HUDEP-2 (cell line): Measurements from ENCODE around the gene RSAD2.

Source experiments
- DNase-seq, 76 experiments: peaks; one replicate each; lab custom pipeline; 2025; ENCODE audit not compliant: unreplicated experiment in 76 of 76; lab: John Stamatoyannopoulos, UW

RSAD2 gene

DNA sequence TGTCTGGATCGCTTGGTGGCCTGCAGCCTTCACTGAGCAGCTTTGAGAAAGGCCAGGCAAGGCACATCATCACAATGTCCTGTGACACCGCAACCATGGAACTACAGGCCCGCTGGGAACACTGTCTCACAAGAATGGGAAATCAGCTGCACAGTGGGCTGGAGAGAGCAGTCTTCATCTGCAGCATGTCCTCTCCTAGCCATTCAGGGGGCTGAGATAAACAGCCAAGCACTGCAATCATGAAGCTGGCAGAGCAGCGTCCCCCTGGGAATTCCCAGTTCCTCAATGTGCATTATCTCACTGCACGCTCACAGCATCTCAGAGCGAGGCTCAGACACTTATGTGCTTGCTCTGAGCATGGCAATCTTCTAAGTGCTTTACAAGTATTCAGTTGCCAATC, 13.8 kb upstream of the RSAD2 start:
- DNase-seq, result peak in 8 of 76 experiments; percentile 13 to 44 (median 26)

- DNase-seq, result no peak
These were observed 13.3 kb upstream of the RSAD2 start for GRCh38 chr2:6864231-6864754.

- DNase-seq, result peak in 65 of 76 experiments; percentile 13 to 76 (median 57)
These were observed 12.6 kb upstream of the RSAD2 start for GRCh38 chr2:6864923-6865345.

DNA sequence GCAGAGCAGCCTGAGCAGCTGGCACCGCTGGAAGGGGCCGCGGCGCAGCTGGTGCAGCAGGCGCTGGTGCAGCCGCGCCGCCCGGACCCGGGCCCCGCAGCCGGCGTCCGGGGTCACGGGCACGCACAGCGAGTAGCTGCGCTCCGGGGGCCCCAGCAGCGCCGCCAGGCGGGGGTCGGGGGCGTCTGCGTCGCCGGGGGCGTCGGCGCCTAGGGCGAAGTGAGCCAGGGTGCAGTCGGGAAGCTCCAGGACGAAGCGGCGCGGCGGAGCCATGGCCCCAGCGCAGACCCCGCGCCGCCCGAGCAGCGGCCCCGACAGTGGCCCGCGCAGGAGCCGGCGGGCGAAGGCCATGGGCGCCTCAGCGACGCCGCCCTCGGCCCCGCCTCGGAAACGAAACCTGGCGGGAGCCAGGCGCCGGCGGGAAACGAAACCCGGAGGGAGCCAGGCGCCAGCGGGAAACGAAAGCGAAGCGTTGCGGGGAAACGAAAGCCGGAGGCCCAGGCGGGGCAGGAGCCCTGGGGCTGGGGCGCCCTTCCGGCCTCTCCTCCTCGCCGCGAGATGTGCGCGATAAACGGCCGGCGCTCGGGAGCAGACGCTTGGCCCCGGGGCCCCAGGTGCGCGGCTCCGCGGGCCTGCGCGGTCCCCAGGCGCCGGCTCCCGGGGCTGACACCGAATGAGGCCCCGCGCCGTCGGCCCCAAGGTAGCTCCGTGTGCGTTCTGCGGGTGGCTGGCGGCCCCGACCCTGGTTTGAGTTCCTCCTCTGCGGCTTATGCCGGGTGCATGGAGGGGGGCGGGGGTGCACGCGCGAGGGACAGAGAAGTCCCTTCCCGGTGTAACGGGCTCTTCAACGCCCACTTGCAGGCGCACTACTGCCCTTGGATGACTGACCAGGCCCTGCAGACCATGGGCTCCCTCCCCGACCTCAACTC, 12.0 kb upstream of the RSAD2 start, which contains the start of gene CMPK2:
CMPK2 (minus strand) TSS at position 562 of the 929 bp plus-strand sequence; CDS start at position 351, 211 bp downstream.
- peak in 65 of 76 experiments; percentile 15 to 76 (median 59) for DNase-seq

- peak in 64 of 76 experiments; percentile 11 to 73 (median 44) for DNase-seq
These were observed 11.3 kb upstream of the RSAD2 start for GRCh38 chr2:6866275-6866671.

GRCh38 chr2:6866982-6867381, 10.6 kb upstream of the RSAD2 start:
- no peak for DNase-seq

GRCh38 chr2:6872394-6872793, 5.2 kb upstream of the RSAD2 start:
- peak in 2 of 76 experiments; percentile 16 to 26 for DNase-seq

DNA sequence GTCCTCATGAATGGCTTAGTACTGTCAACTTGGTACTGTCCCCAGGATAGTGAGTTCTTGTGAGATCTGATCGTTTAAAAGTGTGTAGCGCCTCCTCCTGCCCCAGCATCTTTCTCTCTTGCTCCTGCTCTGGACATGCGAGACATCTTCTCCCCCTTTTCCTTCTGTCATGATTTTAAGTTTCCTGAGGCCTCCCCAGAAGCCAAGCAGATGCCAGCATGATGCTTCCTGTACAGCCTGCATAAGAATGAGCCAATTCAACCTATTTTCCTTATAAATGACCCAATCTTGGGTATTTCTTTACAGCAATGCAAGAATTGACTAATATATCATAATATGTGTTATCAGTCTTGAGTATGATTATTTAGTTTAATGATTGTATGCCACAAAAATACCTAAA, 3.5 kb upstream of the RSAD2 start:
- no peak for DNase-seq

- no peak for DNase-seq
These were observed 1.3 kb upstream of the RSAD2 start for GRCh38 chr2:6876309-6876708.

- peak in 14 of 76 experiments; percentile 11 to 61 (median 30) for DNase-seq
These were observed 972 bp downstream of the RSAD2 start for GRCh38 chr2:6878549-6878948.

DNA sequence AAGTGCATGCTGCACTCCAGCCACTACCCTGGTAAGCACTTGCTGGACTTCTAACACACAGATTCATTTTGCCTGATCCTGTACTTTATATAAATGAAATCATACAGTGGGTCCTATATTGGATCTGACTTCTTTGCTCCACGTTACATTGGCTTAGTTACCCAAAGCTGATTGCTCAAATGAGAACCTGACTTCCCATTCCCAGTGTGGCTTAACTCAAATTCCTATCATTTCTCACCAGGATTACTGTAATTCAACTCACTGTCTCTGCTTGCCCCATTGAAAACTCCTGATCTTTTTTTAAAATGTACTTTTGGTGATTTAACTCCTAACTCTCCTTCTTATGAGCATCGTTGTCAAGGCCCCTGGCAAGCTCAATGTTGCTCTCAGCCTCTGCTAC, 1.4 kb downstream of the RSAD2 start:
- DNase-seq, result no peak

GRCh38 chr2:6880200-6880733, 2.7 kb downstream of the RSAD2 start:
- DNase-seq, result peak in 64 of 76 experiments; percentile 13 to 92 (median 66)

GRCh38 chr2:6881046-6881445, 3.5 kb downstream of the RSAD2 start:
- peak in 10 of 76 experiments; percentile 16 to 53 (median 26) for DNase-seq

- no peak for DNase-seq
These were observed 3.9 kb downstream of the RSAD2 start for GRCh38 chr2:6881516-6881915.

DNA sequence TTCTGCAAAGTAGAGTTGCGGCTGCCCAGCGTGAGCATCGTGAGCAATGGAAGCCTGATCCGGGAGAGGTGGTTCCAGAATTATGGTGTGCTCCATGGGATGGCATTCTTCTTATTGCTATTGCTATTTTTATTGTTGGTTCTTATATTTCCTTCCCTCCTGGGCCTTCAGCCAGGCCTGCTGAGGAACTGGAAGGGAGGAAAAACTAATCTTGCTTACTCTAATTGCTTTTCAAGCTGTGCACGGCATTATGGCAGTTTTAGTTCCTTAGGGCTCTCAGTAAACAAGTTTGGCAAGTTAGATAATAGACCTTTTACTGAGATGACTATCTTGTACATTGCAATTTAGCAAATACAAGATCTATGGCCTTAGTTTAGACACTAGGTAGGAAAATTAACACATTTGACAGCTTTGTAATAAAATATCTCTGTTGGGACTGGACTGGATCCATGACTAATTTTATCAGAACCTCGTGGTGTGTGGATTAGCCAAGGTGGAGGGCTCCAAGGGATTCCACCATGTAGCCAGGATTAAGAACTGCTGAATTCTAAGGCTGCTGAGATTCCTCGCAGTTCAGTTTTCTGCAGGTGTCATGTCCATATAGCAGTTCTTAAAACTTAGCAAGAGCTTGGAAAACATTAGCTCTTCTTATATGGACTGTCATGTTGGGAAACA, 6.0 kb downstream of the RSAD2 start:
- no peak for DNase-seq

GRCh38 chr2:6885551-6885950, 8.0 kb downstream of the RSAD2 start:
- peak in 8 of 76 experiments; percentile 10 to 70 (median 41) for DNase-seq

GRCh38 chr2:6885968-6886367, 8.4 kb downstream of the RSAD2 start:
- DNase-seq, result peak in 38 of 76 experiments; percentile 8 to 78 (median 46)

GRCh38 chr2:6887751-6888192, 10.2 kb downstream of the RSAD2 start:
- peak in 70 of 76 experiments; percentile 10 to 89 (median 58) for DNase-seq

GRCh38 chr2:6888724-6889123, 11.1 kb downstream of the RSAD2 start:
- no peak for DNase-seq

DNA sequence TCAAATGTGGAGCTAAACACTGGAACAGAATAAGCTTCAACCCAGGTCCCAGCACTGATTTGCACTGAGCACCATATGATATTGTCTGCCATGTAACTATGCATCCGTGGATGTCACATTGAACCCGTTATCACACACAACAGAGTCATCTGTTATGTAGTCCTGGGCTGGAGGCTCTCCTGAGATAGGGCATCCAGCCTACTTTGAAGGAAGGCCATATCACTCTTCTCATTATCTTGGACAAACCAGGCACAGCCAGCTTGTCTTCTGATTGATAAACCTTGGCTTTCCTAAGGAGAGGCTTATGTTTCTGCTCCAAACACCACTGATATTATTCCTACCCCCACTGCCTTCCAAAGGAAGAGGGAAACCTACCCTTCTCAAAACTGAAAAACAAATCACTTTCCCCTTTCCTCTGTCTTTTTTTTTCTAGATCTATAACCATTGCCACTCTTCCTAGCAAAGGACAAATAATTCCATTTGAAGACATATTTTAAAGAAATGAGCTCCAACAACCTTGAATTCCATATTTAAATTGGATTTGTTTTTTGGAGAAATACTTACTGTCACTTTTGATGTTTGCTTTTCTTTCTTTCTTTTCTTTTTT, 16.4 kb downstream of the RSAD2 start:
- DNase-seq, result peak in 73 of 76 experiments; percentile 21 to 96 (median 81)
